A673 (cell line): ENCODE data around the gene INPP5A.

ENCODE experiments used
- EZH2 ChIP-seq: fragments of 200-600 bp; sonication (generic); IDR thresholded peaks from 2 replicates; pipeline ENCODE4 v1.6.1; 2017; ENCODE audit warnings: borderline replicate concordance, low read depth, mild to moderate bottlenecking, mixed read lengths, antibody characterized with exemption, low read length; ENCODE audit not compliant: poor library complexity, severe bottlenecking
- TF ChIP-seq, protein P1 (sequence below): fragments of 300-800, 200-600 bp; sonication (generic); conservative IDR thresholded peaks from 2 replicates; pipeline ENCODE4 v1.5.1; 2017; ENCODE audit warnings: low read depth, mild to moderate bottlenecking, antibody characterized with exemption, low read length, moderate library complexity, mixed read lengths

DNA sequence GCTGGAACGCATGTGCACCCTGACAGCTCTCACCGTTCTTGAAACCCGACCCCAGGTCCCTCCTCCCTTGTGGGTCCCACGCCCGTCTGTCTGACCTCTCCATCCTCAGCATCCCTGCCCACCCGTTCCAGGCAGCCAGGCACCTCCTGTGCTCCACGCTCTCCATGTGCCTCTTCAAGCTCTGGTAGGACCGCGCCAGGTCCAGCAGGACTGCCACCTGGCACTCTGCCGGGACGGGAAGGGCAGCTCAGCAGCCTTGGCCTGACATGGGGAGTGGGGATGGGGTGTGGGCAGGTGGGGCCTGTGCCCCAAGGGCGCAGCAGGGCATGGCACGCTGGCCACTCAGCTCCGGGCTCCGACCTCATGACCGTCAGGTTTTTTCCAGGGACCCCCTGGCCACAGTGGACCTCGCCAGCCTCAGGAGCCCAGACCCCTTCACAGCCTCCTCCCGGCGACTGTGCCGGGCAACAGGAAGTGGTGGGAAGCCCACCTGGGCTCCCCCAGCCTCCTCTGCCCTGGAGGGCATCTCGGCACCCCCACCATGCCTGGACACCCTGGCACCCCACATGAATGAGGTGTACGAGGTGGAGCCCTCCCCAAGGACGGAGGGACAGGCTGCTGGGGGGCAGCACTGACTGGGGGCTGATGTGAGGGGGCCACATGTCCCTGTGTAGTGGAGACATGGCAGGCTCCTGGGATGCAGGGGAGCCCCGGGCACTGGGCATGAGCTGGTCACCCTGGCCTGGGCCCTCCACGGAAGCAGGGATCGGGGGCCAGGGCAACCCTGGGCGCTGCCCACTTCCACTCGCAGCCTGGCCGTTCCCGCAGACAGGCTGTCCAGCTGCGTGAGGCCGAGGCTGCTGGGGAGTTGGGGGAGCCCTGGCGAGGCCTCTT is 273.5 kb downstream of the INPP5A start:
- TF ChIP-seq, protein P1, sequence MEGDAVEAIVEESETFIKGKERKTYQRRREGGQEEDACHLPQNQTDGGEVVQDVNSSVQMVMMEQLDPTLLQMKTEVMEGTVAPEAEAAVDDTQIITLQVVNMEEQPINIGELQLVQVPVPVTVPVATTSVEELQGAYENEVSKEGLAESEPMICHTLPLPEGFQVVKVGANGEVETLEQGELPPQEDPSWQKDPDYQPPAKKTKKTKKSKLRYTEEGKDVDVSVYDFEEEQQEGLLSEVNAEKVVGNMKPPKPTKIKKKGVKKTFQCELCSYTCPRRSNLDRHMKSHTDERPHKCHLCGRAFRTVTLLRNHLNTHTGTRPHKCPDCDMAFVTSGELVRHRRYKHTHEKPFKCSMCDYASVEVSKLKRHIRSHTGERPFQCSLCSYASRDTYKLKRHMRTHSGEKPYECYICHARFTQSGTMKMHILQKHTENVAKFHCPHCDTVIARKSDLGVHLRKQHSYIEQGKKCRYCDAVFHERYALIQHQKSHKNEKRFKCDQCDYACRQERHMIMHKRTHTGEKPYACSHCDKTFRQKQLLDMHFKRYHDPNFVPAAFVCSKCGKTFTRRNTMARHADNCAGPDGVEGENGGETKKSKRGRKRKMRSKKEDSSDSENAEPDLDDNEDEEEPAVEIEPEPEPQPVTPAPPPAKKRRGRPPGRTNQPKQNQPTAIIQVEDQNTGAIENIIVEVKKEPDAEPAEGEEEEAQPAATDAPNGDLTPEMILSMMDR: no peak
- no peak for TF ChIP-seq EZH2
